GM21423 (cell line): ENCODE data around the gene MBD4.
"Not testable (repeated sequence)": the region's sequence is repeated elsewhere in the genome, so short reads cannot be mapped to it uniquely, and the experiment has no call there.

Experiments
- ATAC-seq: cut with Tn5 transposase; IDR thresholded peaks from one replicate; pipeline ENCODE4 v1.9.1; 2021; ENCODE audit warnings: mild to moderate bottlenecking, moderate library complexity; ENCODE audit not compliant: unreplicated experiment

MBD4 gene

GRCh38 chr3:129412542-129413198, 27.1 kb downstream of the MBD4 start:
- no peak for ATAC-seq

GRCh38 chr3:129410971-129411370, 28.8 kb downstream of the MBD4 start:
- no peak for ATAC-seq

DNA sequence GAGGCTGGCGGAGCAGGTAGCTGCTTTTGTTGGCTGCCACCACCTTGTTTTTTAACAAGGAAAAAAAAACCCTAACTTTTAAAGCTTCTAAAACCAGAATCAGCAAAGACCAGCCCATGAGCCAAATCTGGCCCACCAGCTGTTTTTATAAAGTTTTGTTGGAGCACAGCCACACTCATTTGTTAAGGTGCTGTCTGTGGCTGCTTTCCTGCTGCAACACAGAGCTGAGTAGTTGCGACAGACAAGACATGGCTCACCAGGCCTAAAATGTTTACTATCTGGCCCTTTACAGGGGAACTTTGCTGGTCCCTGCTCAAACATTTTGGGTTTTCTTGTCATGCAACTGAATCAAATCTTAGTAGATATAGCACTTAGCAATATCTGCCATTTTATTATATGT, 30.2 kb downstream of the MBD4 start:
- ATAC-seq = no peak

GRCh38 chr3:129404610-129405009, 35.1 kb downstream of the MBD4 start:
- no peak for ATAC-seq

DNA sequence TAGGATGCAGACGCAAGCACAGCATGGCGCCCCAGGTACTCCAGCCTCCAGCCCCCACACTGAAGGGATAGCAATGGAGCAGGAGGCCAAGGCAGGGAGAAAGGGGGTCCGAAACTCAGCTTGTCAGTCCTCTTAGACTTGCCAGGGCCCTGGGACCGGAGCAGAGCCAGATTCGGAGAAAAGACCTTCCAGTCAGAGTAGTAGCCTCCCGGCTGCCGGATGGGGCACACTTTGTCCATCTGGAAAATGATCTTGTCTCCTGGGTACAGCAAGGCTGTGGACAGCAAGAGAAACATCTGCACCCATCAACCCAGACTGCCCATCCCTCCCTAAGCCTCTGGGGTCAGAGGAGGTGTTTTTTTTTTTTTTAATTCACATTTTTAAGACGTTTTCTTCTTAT, 35.6 kb downstream of the MBD4 start:
- no peak for ATAC-seq

- ATAC-seq = no peak
Observed at GRCh38 chr3:129403450-129403849, 36.3 kb downstream of the MBD4 start.

DNA sequence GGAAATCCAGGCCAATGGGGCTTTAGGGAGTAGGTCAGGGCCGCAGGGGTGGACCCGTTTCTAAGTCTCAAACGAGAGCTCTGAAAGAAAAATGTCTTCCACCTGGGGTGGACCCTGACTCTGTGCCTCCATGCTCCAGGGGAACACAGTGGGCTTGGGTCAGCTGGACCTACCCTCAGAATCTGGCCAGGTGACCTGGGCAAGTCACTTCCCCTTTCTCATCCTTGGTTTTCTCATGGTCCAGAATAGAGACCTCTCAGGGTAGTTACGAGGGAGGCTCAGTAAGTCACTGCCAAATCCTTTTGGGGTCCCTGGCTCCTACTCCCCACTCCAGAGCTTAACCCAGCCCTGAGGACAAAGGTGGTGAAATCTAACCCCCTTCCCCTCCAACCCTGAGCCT, 37.1 kb downstream of the MBD4 start:
- ATAC-seq = no peak

GRCh38 chr3:129402210-129402609, 37.5 kb downstream of the MBD4 start:
- no peak for ATAC-seq

DNA sequence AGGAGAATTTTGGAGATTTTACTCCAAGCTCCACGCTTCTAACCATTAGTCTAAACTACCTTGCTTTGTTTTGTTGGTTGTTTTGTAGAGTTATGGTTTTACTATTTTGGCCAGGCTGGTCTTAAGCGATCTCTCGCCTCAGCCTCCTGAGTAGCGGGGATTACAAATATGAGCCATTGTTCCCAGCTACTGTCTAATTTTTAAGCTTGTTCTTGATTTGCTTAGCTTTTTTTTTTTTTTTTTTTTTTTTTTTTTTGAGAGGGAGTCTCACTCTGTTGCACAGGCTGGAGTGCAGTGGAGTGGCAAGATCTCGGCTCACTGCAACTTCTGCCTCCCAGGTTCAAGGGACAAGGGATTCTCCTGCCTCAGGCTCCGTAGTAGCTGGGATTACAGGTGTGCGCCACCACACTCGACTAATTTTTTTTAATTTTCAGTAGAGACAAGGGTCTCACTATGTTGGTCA, 39.8 kb downstream of the MBD4 start:
- ATAC-seq = peak; percentile 18

- ATAC-seq = peak; percentile 83
Observed at GRCh38 chr3:129399145-129399894, 40.4 kb downstream of the MBD4 start.

DNA sequence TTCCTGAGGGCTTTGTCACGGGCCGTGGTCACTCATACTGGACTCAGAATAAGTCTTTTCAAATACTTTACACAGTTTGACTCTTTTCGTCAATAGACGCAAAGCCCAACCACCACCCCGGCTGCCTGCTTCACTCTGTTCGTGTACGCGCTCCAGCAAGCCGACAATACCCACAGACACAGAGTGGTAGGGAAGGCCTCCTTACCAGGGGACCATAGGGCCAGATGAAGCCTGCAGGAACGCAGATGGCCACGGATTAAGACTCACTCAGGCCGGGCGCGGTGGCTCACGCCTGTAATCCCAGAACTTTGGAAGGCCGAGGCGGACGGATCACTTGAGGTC, 41.0 kb downstream of the MBD4 start:
- ATAC-seq = no peak

DNA sequence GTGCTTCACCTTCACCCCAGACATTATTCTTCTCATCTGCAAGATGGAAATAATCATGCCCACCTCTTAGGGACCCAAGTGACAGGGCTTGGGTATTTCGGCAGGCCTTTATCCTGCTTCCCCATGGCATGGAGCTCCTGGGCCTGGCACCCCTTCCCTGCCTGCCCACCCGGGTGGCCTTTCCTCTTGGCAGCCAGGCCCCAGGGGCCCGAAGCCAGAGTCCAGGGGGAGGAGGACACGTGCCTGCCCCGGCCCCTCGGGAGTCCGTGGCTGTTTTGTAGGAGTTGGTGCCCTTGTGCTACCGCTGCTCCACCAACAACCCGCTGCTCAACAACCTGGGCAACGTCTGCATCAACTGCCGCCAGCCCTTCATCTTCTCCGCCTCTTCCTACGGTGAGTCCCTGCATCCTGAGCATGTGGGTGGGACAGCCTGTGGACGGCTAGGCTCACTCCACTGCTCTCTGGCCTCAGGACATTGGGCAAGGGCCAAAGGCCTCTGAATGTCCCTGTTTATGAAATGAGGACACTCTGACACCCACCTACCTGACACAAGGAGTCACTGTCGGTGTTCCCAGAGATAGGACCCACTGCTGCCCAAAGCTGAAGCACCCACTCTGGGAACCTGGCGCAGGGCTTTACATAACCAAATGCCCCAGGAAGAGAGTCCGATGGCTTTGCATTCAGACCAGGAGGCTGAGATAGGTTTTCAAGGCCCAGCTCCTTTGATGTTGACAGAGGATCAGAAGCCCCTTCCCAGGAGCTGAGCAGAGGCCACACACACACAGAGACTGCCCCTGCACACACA, 45.8 kb downstream of the MBD4 start:
- ATAC-seq = not testable (repeated sequence)

DNA sequence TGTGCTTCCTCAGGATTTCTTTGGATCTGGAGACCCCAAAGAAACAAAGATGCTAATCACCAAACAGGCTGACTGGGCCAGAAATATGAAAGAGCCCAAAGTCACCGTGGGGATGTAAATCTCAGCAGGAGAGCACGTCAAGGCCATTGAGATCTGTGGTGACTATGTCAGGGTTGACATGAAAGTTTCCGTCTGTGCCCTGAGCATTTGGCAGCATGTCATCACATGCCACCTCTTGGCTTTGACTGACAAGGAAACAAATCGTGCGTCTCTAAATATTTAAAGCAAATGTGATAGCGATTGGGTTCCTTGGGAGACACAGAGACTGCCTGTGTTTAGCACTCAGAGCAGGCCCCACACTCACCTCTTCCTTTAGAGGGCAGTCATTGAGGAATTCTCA, 46.5 kb downstream of the MBD4 start:
- ATAC-seq = no peak

DNA sequence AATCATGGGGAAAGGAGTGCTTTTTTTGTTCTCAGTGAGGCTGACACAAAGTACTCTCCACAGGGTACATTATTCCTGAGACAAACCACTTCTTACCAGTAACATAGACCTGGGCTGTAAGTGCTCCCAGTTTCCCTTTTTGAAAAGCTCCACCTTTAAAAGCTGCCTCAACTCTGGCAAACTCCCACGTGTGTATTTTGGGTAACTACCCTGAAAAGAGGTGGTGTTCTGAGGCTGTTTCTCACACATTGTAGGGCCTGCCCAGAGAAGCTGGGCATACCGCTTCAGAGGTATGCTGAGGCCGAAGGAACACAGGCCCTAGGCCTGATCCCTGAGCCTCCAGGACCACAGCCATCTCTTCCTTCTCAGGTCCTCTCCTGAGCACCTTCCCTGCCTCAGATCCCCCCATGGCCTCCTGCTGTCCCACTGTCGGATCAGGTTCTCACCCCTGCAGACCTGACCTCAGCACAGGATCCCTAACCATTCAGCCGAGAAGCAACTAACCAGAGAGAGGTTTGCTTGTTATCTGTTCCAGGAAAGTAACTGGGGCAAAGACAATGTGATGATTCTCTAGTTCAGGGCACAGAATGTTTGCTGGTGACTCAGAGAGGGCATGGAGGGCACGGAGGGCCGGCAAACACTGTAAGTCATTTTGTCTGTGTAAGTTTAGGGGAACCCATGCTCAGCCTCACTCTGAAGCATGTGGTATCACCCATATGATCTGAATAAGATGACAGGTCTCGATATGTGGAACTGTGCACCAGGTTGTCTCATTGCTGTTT, 47.5 kb downstream of the MBD4 start:
- ATAC-seq = not testable (repeated sequence)

- not testable (repeated sequence) for ATAC-seq
Observed at GRCh38 chr3:129391583-129391982, 48.2 kb downstream of the MBD4 start.

- ATAC-seq = no peak
Observed at GRCh38 chr3:129389572-129389937, 50.2 kb downstream of the MBD4 start.

DNA sequence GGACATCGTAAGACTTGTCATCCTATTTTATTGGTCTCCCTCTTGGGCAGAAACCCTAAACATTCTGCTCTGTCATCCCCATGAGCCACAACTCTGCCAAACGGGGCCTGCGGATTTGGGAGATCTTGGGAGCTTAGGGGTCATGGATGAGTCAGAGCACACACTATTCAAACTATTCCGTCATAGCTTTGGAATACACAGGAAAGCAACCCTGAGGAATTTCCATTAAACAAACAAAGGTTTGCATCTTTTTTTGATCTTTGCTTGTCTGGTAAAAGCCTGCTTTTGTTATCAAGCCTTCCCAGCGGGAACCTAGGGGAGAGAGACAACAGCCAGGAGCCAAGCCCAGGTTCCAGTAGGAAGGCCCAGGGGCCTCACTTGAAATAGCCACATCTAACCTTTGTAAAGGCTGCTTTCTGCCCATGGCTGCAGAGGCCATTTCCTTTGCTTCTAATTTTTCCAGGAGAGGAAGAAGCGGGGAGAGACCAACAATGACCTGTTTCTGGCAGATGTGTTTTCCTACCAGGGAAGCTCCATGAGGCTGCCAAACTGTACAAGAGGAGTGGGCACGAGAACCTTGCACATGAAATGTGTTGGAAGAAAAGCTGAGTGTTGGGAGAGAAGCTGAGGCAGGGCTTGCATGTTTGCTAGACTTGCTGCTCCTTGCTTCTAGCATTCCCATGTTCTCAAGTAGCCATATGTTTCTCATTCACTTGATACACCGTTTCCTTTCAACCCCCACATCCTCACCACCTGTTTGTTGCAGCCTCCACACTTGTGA, 50.8 kb downstream of the MBD4 start:
- not testable (repeated sequence) for ATAC-seq

DNA sequence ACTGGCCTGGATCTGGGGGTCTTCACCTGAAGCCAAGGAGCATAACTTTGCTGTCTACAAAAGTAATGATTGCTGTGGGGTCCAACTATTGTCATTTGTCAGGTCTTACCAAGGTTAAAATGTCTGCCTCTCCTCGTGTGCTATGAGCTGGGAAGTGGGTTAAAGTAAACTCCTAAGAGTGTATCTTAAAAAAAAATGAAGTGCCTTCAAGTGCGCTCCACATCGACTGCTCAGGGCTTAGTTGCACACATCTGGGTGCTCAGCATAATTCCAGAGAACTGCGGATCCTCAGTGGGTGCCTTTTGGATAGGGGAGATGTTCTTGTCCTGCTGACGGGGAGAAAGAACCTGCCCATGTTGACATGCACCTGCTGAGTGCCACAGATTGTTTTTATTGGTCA, 52.3 kb downstream of the MBD4 start:
- ATAC-seq = no peak

DNA sequence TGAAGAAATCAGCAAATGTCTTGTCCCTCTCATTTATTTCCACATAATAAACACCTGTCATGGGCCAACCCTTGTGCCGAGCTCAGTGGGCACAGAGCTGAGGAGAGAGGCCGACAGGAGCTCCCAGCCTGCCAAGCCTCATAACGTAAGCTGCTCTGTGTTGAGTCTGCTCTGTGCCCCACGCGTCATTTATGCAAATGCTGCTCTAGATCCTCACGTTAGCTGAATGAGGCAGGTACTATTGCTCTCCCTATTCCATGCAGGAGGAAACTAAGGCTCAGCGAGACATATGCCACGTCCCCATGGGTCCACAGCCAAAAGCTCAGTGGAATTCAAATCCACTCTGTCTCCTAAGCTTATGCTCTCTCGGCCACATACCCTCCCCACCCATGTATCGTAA, 52.8 kb downstream of the MBD4 start:
- no peak for ATAC-seq

DNA sequence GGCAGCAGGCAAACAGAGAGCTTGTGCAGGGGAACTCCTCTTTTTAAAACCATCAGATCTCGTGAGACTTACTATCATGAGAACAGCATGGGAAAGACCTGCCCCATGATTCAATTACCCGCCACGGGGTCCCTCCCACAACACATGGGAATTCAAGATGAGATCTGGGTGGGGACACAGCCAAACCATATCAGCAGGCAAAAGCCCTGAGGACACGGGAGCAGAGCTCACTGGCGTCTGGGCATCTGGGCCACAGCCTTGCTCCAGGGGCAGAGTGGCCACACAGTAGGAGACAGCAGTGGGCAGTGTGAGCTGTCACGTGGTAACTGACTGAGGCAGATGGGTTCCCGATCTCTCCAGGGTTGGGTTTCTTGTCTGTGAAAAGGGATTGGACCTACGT, 54.2 kb downstream of the MBD4 start:
- ATAC-seq = not testable (repeated sequence)
